Esophagus muscularis mucosa (tissue), 4 donors: ENCODE results near the gene GLCE. TPM values are rescaled to one million over a fixed set of nuclear protein-coding genes. Genes with fewer than 3 reads are reported as not detected.

Experiments
- DNase-seq: peaks from one replicate; pipeline ENCODE4 v3.0.0-alpha.2; 2017; ENCODE audit errors: extremely low spot score
- H3K27ac ChIP-seq, 4 donors: fragments of 200-600 bp; sonication (generic); replicated peaks in 1 of 4; 1 replicate in 3 of 4; 2 replicates in 1 of 4; pipeline ENCODE4 v1.5.1; 2016 to 2019; ENCODE audit warnings: mild to moderate bottlenecking in 1 of 4
- H3K27me3 ChIP-seq, 4 donors: fragments of 200-600 bp; sonication (generic); one replicate each; pipeline versions ENCODE4 v1.5.1 to v1.6.0; 2016 to 2019
- H3K36me3 ChIP-seq, 4 donors: fragments of 200-600 bp; sonication (generic); one replicate each; pipeline ENCODE4 v1.5.1; 2016 to 2019
- H3K4me1 ChIP-seq, 4 donors: fragments of 200-600 bp; sonication (generic); one replicate each; pipeline ENCODE4 v1.5.1; 2016 to 2019
- H3K4me3 ChIP-seq, 4 donors: fragments of 200-600 bp; sonication (generic); 1 replicate in 2 of 4; 2 replicates in 2 of 4; pipeline ENCODE4 v1.5.1; 2016 to 2019; ENCODE audit warnings: mild to moderate bottlenecking in 4 of 4, moderate library complexity in 1 of 4
- H3K9me3 ChIP-seq, 4 donors: fragments of 200-600 bp; sonication (generic); 1 replicate in 3 of 4; 2 replicates in 1 of 4; pipeline ENCODE4 v1.5.1; 2016 to 2019
- EP300 ChIP-seq: sonication (generic); formaldehyde crosslinking; IDR thresholded peaks from one replicate; pipeline ENCODE4 v1.6.1; 2017; ENCODE audit warnings: antibody characterized with exemption
- POLR2A ChIP-seq: fragments of 450-650 bp; IDR thresholded peaks from one replicate; pipeline ENCODE4 v1.6.1; 2017; ENCODE audit warnings: antibody characterized with exemption, moderate library complexity, mild to moderate bottlenecking, low read depth
- POLR2AphosphoS5 ChIP-seq, 2 donors: sonication (generic); formaldehyde crosslinking; IDR thresholded peaks; one replicate each; pipeline ENCODE4 v1.6.1; 2017; ENCODE audit warnings: antibody characterized with exemption in 2 of 2
- WGBS: methylation state at CpG from one replicate; pipeline ENCODE4 v1.1.5; 2018; 5-methylcytosine and 5-hydroxymethylcytosine counted together
- intact Hi-C: fragments of 100-400 bp; cut with DNase I; formaldehyde crosslinking; loops from one replicate; pipeline ENCODE4 v1.15.1; 2023
- total RNA-seq, 4 donors: library from RNA; depleted of rRNA; stranded (reverse); fragments of >200 nt; gene quantifications; one replicate each; pipeline versions ENCODE4 v1.1.0 to v1.2.1, GENCODE V29; 2016
- TF ChIP-seq, protein P1 (sequence below), 3 experiments: fragments of 200-600 bp in 2 of 3; fragments of 450-650 bp in 1 of 3; sonication (generic) in 2 of 3; IDR thresholded peaks; one replicate each; pipeline ENCODE4 v1.5.1; 2017 to 2019; ENCODE audit warnings: antibody characterized with exemption in 3 of 3, mild to moderate bottlenecking in 2 of 3, moderate library complexity in 1 of 3

The GLCE gene
- total RNA-seq, 4 donors from 2014 or later, result 9.6 to 13.2 (median 9.8) TPM

- Histone ChIP-seq H3K27me3 (no peaks in the 10 kb centered on the region), H3K9me3 (no peaks in the 10 kb centered on the region), H3K4me1 (no peaks in the 10 kb centered on the region), H3K27ac (no peak overlapping the region), H3K36me3 (peaks cover 0 to 3% (median 0%) of the 10 kb centered on the region in 4 donors), H3K4me3 (no peak overlapping the region)
- WGBS, result 96% methylated on average over 4 of the region's 4 CpGs
- intact Hi-C loops, result no loop called here
- TF ChIP-seq POLR2A (no peak), EP300 (no peak), POLR2AphosphoS5 (IDR thresholded peaks at IDR 0.05) (no peak)
- TF ChIP-seq, protein P1, sequence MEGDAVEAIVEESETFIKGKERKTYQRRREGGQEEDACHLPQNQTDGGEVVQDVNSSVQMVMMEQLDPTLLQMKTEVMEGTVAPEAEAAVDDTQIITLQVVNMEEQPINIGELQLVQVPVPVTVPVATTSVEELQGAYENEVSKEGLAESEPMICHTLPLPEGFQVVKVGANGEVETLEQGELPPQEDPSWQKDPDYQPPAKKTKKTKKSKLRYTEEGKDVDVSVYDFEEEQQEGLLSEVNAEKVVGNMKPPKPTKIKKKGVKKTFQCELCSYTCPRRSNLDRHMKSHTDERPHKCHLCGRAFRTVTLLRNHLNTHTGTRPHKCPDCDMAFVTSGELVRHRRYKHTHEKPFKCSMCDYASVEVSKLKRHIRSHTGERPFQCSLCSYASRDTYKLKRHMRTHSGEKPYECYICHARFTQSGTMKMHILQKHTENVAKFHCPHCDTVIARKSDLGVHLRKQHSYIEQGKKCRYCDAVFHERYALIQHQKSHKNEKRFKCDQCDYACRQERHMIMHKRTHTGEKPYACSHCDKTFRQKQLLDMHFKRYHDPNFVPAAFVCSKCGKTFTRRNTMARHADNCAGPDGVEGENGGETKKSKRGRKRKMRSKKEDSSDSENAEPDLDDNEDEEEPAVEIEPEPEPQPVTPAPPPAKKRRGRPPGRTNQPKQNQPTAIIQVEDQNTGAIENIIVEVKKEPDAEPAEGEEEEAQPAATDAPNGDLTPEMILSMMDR (IDR thresholded peaks at IDR 0.05), result no peak
- DNase-seq, result no peak
These were observed 76.1 kb downstream of the GLCE start for GRCh38 chr15:69236505-69236904.

DNA sequence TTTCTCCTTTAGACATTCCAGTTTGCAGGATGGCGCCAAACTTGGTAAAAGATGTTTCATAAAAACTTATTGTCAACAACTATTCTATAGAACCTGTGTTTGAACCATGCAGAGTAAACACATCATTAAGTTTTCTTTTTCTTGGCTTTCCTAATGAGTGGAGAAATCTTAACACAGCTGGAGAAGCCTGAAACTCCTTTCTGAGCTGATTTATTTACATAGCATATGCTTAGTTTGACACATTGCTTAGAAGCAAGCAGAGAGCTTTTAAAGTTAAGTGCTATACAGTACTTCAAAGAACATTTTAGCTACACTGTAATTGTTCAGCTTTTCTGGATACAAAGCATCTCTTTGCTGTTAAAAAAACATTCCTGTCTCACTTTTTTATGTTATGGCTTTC lies 77.3 kb downstream of the GLCE start:
- intact Hi-C loops, result no loop called here

DNA sequence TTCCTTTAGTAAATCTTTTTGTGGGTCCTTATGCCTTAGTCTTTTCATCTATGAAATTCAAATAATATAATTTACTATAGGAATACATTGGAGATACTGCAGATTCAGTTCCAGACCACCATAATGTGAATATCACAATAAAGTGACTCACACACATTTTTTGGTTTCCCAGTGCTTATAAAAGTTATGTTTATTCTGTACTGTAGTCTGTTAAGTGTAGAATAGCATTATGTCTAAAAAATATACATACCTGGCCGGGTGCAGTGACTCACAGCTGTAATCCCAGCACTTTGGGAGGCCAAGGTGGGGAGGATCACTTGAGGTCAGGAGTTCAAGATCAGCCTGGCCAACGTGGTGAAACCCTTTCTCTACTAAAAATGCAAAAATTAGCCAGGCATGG lies 84.4 kb downstream of the GLCE start:
- H3K4me3 ChIP-seq, result no peak overlapping the region
- no peaks in the 10 kb centered on the region for H3K9me3 ChIP-seq
- no peaks in the 10 kb centered on the region for H3K36me3 ChIP-seq
- no peaks in the 10 kb centered on the region for H3K27me3 ChIP-seq
- H3K27ac ChIP-seq, result no peak overlapping the region
- DNase-seq, result no peak
- intact Hi-C loops, result no loop called here
- WGBS, result 0% methylated on average over 1 of the region's 2 CpGs
- H3K4me1 ChIP-seq, result no peaks in the 10 kb centered on the region
- TF ChIP-seq POLR2AphosphoS5 (IDR thresholded peaks at IDR 0.05) (no peak), POLR2A (no peak), EP300 (no peak)
- TF ChIP-seq, protein P1 (IDR thresholded peaks at IDR 0.05), result no peak

More for the DNA sequence above, 77.3 kb downstream of the GLCE start:
- H3K27me3 ChIP-seq, result no peaks in the 10 kb centered on the region
- TF ChIP-seq EP300 (no peak), POLR2AphosphoS5 (IDR thresholded peaks at IDR 0.05) (no peak), POLR2A (no peak)
- TF ChIP-seq, protein P1 (IDR thresholded peaks at IDR 0.05), result no peak
- 93% methylated on average over 1 of the region's 1 CpG for WGBS
- H3K27ac ChIP-seq, result no peak overlapping the region
- H3K36me3 ChIP-seq, result no peaks in the 10 kb centered on the region
- DNase-seq, result no peak
- no peak overlapping the region for H3K4me3 ChIP-seq
- no peaks in the 10 kb centered on the region for H3K4me1 ChIP-seq
- no peaks in the 10 kb centered on the region for H3K9me3 ChIP-seq

- no peak for DNase-seq
- H3K27me3 ChIP-seq, result no peaks in the 10 kb centered on the region
- H3K9me3 ChIP-seq, result no peaks in the 10 kb centered on the region
- H3K4me3 ChIP-seq, result no peak overlapping the region
- TF ChIP-seq, protein P1 (IDR thresholded peaks at IDR 0.05), result no peak
- no peak for TF ChIP-seq POLR2AphosphoS5 (IDR thresholded peaks at IDR 0.05)
- TF ChIP-seq POLR2A, result no peak
- no peak for TF ChIP-seq EP300
- H3K4me1 ChIP-seq, result no peaks in the 10 kb centered on the region
- peaks cover 0 to 10% (median 2%) of the 10 kb centered on the region in 4 donors for H3K36me3 ChIP-seq
- no peak overlapping the region for H3K27ac ChIP-seq
- intact Hi-C loops, result no loop called here
- 47% methylated on average over 3 of the region's 3 CpGs for WGBS
These were observed 92.7 kb downstream of the GLCE start for GRCh38 chr15:69253156-69253555.

DNA sequence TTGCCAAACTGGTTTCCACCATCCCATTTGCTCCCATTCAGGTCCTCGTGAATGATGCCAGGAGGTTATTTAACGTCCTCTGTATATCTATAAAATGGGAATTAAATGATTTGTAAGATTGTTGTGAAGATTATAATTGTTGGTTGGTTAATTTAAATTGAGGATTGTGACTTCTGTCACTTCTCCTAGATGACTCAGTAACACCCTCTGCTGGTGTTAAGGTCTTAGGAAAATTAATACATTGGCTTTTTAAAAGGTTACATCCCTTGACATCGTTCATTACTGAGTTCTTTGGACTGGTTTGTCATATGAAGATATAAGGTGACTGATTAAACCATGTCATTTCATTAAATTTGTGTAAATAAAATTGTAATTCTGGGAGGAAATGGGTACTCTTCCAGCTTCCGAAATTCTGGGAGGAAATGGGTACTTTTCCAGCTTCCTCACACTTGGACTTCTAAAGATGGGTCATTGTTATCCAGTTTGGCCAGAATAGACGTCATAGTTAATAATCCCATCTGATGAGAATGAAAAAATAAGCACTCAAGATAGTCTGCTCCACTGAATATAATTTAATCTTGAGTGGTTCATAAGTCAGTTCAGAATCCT lies 105.0 kb downstream of the GLCE start:
- H3K27ac ChIP-seq, result no peak overlapping the region
- no peak for DNase-seq
- no peaks in the 10 kb centered on the region for H3K9me3 ChIP-seq
- TF ChIP-seq POLR2AphosphoS5 (IDR thresholded peaks at IDR 0.05), result no peak
- TF ChIP-seq, protein P1 (IDR thresholded peaks at IDR 0.05), result peak; percentile 41 to 60 (median 54)
- intact Hi-C loops, result loop anchor here (2.0 to 10.0 kb wide), 2 partner anchors 105 to 129 kb away; partner anchors contain the start of gene GLCE
- H3K36me3 ChIP-seq, result peaks cover 0 to 23% (median 12%) of the 10 kb centered on the region in 4 donors
- H3K4me1 ChIP-seq, result no peaks in the 10 kb centered on the region
- H3K4me3 ChIP-seq, result no peak overlapping the region
- H3K27me3 ChIP-seq, result no peaks in the 10 kb centered on the region
- 46% methylated on average over 5 of the region's 5 CpGs for WGBS
